ENCODE data around the gene MMP20. TPM values are rescaled to one million over a fixed set of nuclear protein-coding genes. Genes with fewer than 3 reads are reported as not detected.

MMP20 gene
- total RNA-seq, 1 experiment from 2014 or later, result not detected

DNA sequence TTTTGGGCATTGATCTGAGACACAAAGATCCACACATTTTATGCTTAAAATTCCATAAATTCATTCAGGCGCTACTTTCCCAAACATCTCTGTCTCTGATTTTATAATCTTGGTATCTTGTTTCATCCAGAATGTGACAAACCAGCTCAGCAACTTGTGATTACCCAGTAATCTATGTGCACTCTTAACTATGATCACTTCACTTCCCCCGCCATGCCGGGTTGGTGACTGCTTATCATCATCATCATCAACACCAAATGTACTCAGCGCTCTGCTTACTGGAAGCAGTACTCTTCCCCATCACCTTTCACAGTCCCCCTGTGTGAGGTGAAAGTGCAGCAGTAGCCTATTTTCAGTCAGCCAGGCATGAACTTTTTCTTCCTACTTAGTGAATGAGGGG lies 79.4 kb downstream of the MMP20 start:
- no peak overlapping the region for H2AFZ ChIP-seq (ENCODE audit: low read length)
- H2BK5ac ChIP-seq (ENCODE audit: insufficient read length, low read length), result no peak overlapping the region
- H3K27ac ChIP-seq (ENCODE audit: insufficient read length, low read depth, low read length), result no peak overlapping the region
- no peak overlapping the region for H2BK20ac ChIP-seq (ENCODE audit: low read depth, low read length, poor library complexity, severe bottlenecking)
- no CpG with 5 or more reads among the region's 4 CpGs for WGBS (ENCODE audit: extremely low coverage, insufficient read length, low lambda C conversion rate)
- H2BK15ac ChIP-seq (ENCODE audit: low read depth, low read length), result no peak overlapping the region
- no peak overlapping the region for H4K5ac ChIP-seq (ENCODE audit: insufficient read length, low read depth, low read length)
- no peak overlapping the region for H3K27ac Mint-ChIP-seq
- peaks cover 4% of the 10 kb centered on the region in 2 experiments for H3K4me1 Mint-ChIP-seq
- H3K79me1 ChIP-seq (ENCODE audit: insufficient read depth, low read depth, low read length, poor library complexity, severe bottlenecking), result no peaks in the 10 kb centered on the region
- H3K23ac ChIP-seq (ENCODE audit: insufficient read length, low read depth, low read length), result no peak overlapping the region
- no peak overlapping the region for H4K91ac ChIP-seq (ENCODE audit: insufficient read length, low read depth, low read length)
- H3K18ac ChIP-seq (ENCODE audit: insufficient read length, low read depth, low read length), result no peak overlapping the region
- no peak overlapping the region for H3K4me3 Mint-ChIP-seq
- no peak overlapping the region for H4K8ac ChIP-seq (replicated peaks; ENCODE audit: insufficient read length, low read depth, low read length)
- H3K9ac ChIP-seq (ENCODE audit: extremely low read depth, insufficient read length, low read length), result no peak overlapping the region
- H3K14ac ChIP-seq (ENCODE audit: insufficient read depth, low read length), result no peak overlapping the region
- no peak overlapping the region for H2BK120ac ChIP-seq (ENCODE audit: low read depth, low read length, poor library complexity, severe bottlenecking)
- TF ChIP-seq CTCF (conservative IDR thresholded peaks at IDR 0.05), result no peak
- no peaks in the 10 kb centered on the region for H4K20me1 ChIP-seq (ENCODE audit: control insufficient read depth, insufficient read depth, insufficient read length)
- no peak overlapping the region for H3K56ac ChIP-seq (ENCODE audit: insufficient read length, low read depth, low read length)
- H3K9me3 ChIP-seq (ENCODE audit: control insufficient read depth, low read depth, low read length), result no peaks in the 10 kb centered on the region
- H2AK5ac ChIP-seq (ENCODE audit: insufficient read length, low read length), result no peak overlapping the region
- H3K36me3 Mint-ChIP-seq (ENCODE audit: insufficient read depth in 1 of 3, low read depth in 3 of 3), result no peaks in the 10 kb centered on the region
- no peak overlapping the region for H3K4me2 ChIP-seq (ENCODE audit: insufficient read depth, insufficient read length, low read length)
- H3K23me2 ChIP-seq (ENCODE audit: insufficient read length, low read depth, low read length, poor library complexity, severe bottlenecking), result no peaks in the 10 kb centered on the region
- H2BK12ac ChIP-seq (ENCODE audit: insufficient read length, low read depth, low read length), result no peak overlapping the region
- H3K27me3 Mint-ChIP-seq (ENCODE audit: low read depth), result no peaks in the 10 kb centered on the region
- no peaks in the 10 kb centered on the region for H3K79me2 ChIP-seq (ENCODE audit: insufficient read depth, low read length)
- no peak overlapping the region for H3T11ph ChIP-seq (ENCODE audit: low read length)
- H3K4ac ChIP-seq (ENCODE audit: low read depth, low read length), result no peak overlapping the region
- H3K4me1 ChIP-seq (ENCODE audit: insufficient read depth, low read length), result no peaks in the 10 kb centered on the region; the same call in 1 of the 2 replicates
- H3K9me3 Mint-ChIP-seq, result no peaks in the 10 kb centered on the region
- H3K27me3 ChIP-seq (ENCODE audit: insufficient read depth, low read length), result no peaks in the 10 kb centered on the region
- no peak for DNase-seq

Measured in H9 (cell line).